Nephron progenitor cell (in vitro differentiated cells): Measurements from ENCODE around the gene ATP13A1.

Experiments used
- DNase-seq: peaks from one replicate; pipeline ENCODE4 v3.0.0; 2021
- H3K27ac Mint-ChIP-seq: 2 replicates; pipeline ENCODE4 v1.8.0; 2021; ENCODE audit warnings: mild to moderate bottlenecking, moderate library complexity, mixed read lengths
- H3K27me3 Mint-ChIP-seq: 2 replicates; pipeline ENCODE4 v1.8.0; 2021; ENCODE audit warnings: mild to moderate bottlenecking, low read depth, mixed read lengths; ENCODE audit not compliant: poor library complexity
- H3K36me3 Mint-ChIP-seq: 2 replicates; pipeline ENCODE4 v1.8.0; 2021; ENCODE audit warnings: low read depth, mixed read lengths
- H3K4me1 Mint-ChIP-seq: 2 replicates; pipeline ENCODE4 v1.8.0; 2021; ENCODE audit warnings: mixed read lengths
- H3K4me3 Mint-ChIP-seq: 2 replicates; pipeline ENCODE4 v1.8.0; 2021; ENCODE audit warnings: mild to moderate bottlenecking, moderate library complexity, mixed read lengths
- H3K9me3 Mint-ChIP-seq: 2 replicates; pipeline ENCODE4 v1.8.0; 2021; ENCODE audit warnings: mild to moderate bottlenecking, moderate library complexity, mixed read lengths
- TF ChIP-seq, protein P1 (sequence below): fragments of 200-600 bp; sonication (generic); IDR thresholded peaks from 2 replicates; pipeline ENCODE4 v1.5.0; 2021; ENCODE audit warnings: antibody characterized with exemption

Gene ATP13A1

DNA sequence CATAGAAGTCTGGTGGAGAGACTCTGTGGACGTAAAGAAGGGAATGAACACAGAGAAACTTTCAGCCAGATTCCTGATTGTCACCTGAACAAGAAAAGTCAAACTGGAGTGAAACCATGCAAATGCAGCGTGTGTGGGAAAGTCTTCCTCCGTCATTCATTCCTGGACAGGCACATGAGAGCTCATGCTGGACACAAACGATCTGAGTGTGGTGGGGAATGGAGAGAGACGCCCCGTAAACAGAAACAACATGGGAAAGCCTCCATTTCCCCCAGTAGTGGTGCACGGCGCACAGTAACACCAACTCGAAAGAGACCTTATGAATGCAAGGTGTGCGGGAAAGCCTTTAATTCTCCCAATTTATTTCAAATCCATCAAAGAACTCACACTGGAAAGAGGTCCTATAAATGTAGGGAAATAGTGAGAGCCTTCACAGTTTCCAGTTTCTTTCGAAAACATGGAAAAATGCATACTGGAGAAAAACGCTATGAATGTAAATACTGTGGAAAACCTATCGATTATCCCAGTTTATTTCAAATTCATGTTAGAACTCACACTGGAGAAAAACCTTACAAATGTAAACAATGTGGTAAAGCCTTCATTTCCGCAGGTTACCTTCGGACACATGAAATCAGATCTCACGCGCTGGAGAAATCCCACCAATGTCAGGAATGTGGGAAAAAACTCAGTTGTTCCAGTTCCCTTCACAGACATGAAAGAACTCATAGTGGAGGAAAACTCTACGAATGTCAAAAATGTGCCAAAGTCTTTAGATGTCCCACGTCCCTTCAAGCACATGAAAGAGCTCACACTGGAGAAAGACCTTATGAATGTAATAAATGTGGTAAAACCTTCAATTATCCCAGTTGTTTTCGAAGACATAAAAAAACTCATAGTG is 15.9 kb upstream of the ATP13A1 start:
- Mint-ChIP-seq H3K9me3 (peaks cover 91% of the 10 kb centered on the region), H3K27ac (no peak overlapping the region), H3K27me3 (peaks cover 4% of the 10 kb centered on the region), H3K4me1 (peaks cover 5% of the 10 kb centered on the region), H3K4me3 (no peak overlapping the region), H3K36me3 (peaks cover 97% of the 10 kb centered on the region)
- TF ChIP-seq, protein P1, sequence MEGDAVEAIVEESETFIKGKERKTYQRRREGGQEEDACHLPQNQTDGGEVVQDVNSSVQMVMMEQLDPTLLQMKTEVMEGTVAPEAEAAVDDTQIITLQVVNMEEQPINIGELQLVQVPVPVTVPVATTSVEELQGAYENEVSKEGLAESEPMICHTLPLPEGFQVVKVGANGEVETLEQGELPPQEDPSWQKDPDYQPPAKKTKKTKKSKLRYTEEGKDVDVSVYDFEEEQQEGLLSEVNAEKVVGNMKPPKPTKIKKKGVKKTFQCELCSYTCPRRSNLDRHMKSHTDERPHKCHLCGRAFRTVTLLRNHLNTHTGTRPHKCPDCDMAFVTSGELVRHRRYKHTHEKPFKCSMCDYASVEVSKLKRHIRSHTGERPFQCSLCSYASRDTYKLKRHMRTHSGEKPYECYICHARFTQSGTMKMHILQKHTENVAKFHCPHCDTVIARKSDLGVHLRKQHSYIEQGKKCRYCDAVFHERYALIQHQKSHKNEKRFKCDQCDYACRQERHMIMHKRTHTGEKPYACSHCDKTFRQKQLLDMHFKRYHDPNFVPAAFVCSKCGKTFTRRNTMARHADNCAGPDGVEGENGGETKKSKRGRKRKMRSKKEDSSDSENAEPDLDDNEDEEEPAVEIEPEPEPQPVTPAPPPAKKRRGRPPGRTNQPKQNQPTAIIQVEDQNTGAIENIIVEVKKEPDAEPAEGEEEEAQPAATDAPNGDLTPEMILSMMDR: no peak
- no peak for DNase-seq

DNA sequence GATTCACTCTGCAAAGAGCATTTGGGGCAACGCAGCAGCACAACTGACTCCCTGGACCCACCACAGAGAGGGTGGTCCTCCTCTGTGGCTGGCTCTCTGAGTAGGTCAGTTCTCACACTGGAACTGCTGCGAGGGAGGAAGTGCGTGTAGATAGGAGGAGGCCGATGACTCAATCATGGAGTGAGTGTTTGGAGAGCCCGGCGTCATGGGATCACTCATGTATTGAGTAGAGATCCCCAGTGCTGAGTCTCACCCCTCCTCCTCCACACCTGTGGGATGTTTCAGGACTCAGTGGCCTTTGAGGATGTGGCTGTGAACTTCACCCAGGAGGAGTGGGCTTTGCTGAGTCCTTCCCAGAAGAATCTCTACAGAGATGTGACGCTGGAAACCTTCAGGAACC is 14.1 kb upstream of the ATP13A1 start:
- peaks cover 97% of the 10 kb centered on the region for H3K36me3 Mint-ChIP-seq
- no peak overlapping the region for H3K4me3 Mint-ChIP-seq
- peaks cover under 1% of the 10 kb centered on the region for H3K27me3 Mint-ChIP-seq
- no peak for DNase-seq
- H3K27ac Mint-ChIP-seq: no peak overlapping the region
- peaks cover 5% of the 10 kb centered on the region for H3K4me1 Mint-ChIP-seq
- H3K9me3 Mint-ChIP-seq: peaks cover 85% of the 10 kb centered on the region
- TF ChIP-seq, protein P1: no peak

DNA sequence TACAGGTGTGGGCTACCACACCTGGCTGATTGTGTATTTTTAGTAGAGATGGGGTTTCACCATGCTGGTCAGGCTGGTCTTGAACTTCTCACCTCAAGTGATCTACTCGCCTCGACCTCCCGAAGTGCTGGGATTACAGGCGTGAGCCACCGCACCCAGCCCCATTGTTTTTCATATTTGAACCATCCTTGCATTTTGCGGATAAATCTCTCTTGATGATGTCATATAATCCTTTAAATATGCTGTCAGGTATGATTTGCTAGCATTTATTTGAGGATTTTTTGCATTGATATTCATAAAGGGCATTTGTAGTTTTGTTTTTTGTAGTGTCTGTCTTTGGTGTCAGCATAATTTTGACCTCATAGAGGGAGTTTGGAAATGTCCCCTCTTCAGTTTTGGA is 10.8 kb upstream of the ATP13A1 start:
- Mint-ChIP-seq H3K4me3 (no peak overlapping the region), H3K4me1 (peaks cover 12% of the 10 kb centered on the region), H3K27me3 (no peaks in the 10 kb centered on the region), H3K36me3 (peaks cover 88% of the 10 kb centered on the region), H3K27ac (no peak overlapping the region), H3K9me3 (peaks cover 78% of the 10 kb centered on the region)
- TF ChIP-seq, protein P1: no peak
- DNase-seq: no peak

DNA sequence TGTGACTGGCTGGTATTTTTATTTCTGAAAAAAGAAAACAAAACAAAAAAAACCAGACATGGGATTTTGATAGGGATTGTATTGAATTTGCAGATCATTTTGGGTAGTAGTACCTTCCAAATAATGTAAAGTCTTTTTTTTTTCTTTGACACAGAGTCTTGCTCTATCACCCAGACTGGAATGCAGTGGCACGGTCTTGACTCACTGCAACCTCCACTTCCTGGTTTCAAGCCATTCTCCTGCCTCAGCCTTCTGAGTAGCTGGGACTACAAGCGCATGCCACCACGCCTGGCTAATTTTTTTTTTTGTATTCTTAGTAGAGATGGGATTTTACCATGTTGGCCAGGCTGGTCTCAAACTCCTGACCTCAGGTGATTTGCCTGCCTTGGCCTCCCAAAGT is 9.3 kb upstream of the ATP13A1 start:
- Mint-ChIP-seq H3K9me3 (peaks cover 69% of the 10 kb centered on the region), H3K4me3 (no peak overlapping the region)

DNA sequence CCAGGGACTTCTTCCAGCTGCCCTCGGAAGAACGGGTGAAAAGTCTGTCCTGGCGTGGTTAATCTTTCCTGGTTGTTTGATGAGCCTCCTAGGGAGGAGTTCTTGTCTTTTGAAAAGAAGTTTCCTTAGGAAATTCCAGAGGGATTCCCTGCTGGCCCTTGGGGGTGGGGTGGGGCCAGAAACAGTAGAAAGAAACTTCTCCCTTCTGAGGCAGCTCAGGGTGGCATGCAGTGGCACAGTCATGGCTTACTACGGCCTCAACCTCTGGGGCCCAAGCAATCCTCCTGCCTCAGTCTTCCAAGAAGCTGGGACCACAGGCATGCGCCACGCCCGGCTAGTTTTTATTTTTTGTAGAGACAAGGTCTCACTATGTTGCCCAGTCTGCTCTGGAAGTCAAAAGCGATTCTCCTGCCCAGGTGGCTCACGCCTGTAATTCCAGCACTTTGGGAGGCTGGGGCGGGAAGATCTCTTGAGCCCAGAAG is 6.6 kb upstream of the ATP13A1 start:
- DNase-seq: no peak
- TF ChIP-seq, protein P1: no peak
- peak overlapping the region; percentile 88 for H3K4me3 Mint-ChIP-seq
- H3K27me3 Mint-ChIP-seq: no peaks in the 10 kb centered on the region
- H3K27ac Mint-ChIP-seq: no peak overlapping the region
- H3K4me1 Mint-ChIP-seq: peaks cover 14% of the 10 kb centered on the region
- peaks cover 46% of the 10 kb centered on the region for H3K36me3 Mint-ChIP-seq
- peaks cover 47% of the 10 kb centered on the region for H3K9me3 Mint-ChIP-seq

More for the DNA sequence above, 9.3 kb upstream of the ATP13A1 start:
- H3K27me3 Mint-ChIP-seq: no peaks in the 10 kb centered on the region
- peaks cover 73% of the 10 kb centered on the region for H3K36me3 Mint-ChIP-seq
- H3K4me1 Mint-ChIP-seq: peaks cover 19% of the 10 kb centered on the region
- TF ChIP-seq, protein P1: no peak
- no peak for DNase-seq
- no peak overlapping the region for H3K27ac Mint-ChIP-seq
